Kidney (tissue), 22 donors: ENCODE measurements around the gene FHOD3. TPM values are rescaled to one million over a fixed set of nuclear protein-coding genes. Genes with fewer than 3 reads are reported as not detected.

Experiments used
- DNase-seq, 5 donors: peaks; one replicate each; pipeline ENCODE4 v3.0.0-alpha.2; 2013 to 2020
- FAIRE-seq: peaks from 2 replicates; lab custom pipeline; 2012; peaks lifted over from hg19 to GRCh38; lab: Jason Lieb, UNC
- H3K27ac ChIP-seq, 2 donors: one replicate each; pipeline ENCODE4 v1.7.0; 2013; ENCODE audit warnings: low read depth in 2 of 2, low read length in 2 of 2, inconsistent platforms in 1 of 2
- H3K27me3 ChIP-seq: one replicate; pipeline ENCODE4 v1.7.1; 2013; ENCODE audit warnings: low read length, inconsistent platforms; ENCODE audit not compliant: control insufficient read depth, insufficient read depth
- H3K36me3 ChIP-seq, 3 donors: one replicate each; pipeline versions ENCODE4 v1.7.0 to v1.7.1; 2013; ENCODE audit warnings: low read length in 3 of 3, control low read depth in 1 of 3, inconsistent platforms in 1 of 3; ENCODE audit not compliant: insufficient read depth in 3 of 3, control insufficient read depth in 2 of 3
- H3K4me1 ChIP-seq, 3 donors: one replicate each; pipeline versions ENCODE4 v1.7.0 to v1.7.1; 2013; ENCODE audit warnings: low read length in 3 of 3, inconsistent platforms in 1 of 3, low read depth in 1 of 3; ENCODE audit not compliant: control insufficient read depth in 2 of 3, insufficient read depth in 2 of 3
- H3K4me3 ChIP-seq, 3 donors: one replicate each; pipeline versions ENCODE4 v1.7.0 to v1.8.1; 2013; ENCODE audit warnings: low read length in 3 of 3, control low read depth in 1 of 3, inconsistent platforms in 1 of 3
- H3K9ac ChIP-seq, 3 donors: one replicate each; pipeline versions ENCODE4 v1.7.0 to v1.7.1; 2013; ENCODE audit warnings: low read length in 3 of 3, control low read depth in 1 of 3, inconsistent platforms in 1 of 3
- H3K9me3 ChIP-seq, 3 donors: one replicate each; pipeline versions ENCODE4 v1.7.0 to v1.7.1; 2013; ENCODE audit warnings: low read length in 3 of 3, control low read depth in 1 of 3, inconsistent platforms in 1 of 3; ENCODE audit not compliant: control insufficient read depth in 2 of 3, insufficient read depth in 1 of 3
- intact Hi-C: fragments of 100-400 bp; cut with DNase I; formaldehyde crosslinking; loops from one replicate; pipeline ENCODE4 v1.11.1; 2022
- long read RNA-seq, 10 donors: library from polyadenylated mRNA in 1 of 10; unstranded in 1 of 10; transcript quantifications; one replicate each; pipeline ENCODE4 v2.0.0 and lab custom pipeline, GENCODE V29; 2021 to 2026
- polyA plus RNA-seq: library from polyadenylated mRNA; stranded (reverse); fragments of 350-450 nt; fragmentation: Illumina TruSeq; extraction: RNeasy Lipid Tissue Mini Kit (QIAGEN cat#74804); gene quantifications from one replicate; pipeline ENCODE4 v1.2.3, GENCODE V29; 2014; ENCODE audit warnings: low read depth, low replicate concordance; ENCODE audit not compliant: insufficient read depth
- total RNA-seq: library from RNA; stranded (reverse); fragmentation: NEBNext Ultra II Directional; extraction: Animal tissue kit (Norgen Biotek cat#: 25700); gene quantifications from one replicate; pipeline ENCODE4 v1.2.1, GENCODE V29; 2021
- TF ChIP-seq, protein P1 (sequence below): IDR thresholded peaks from 3 replicates; pipeline ENCODE4 v1.5.1; 2012; ENCODE audit warnings: mild to moderate bottlenecking, moderate library complexity, borderline replicate concordance; ENCODE audit not compliant: insufficient read depth; ENCODE audit errors: extremely low read depth
- donor health status: control.
- donor health status: control.
- donor health status: control.
- donor health status: control.
- donor health status: control.
- donor health status: DM: yes; HTN: yes; CAD: no.
- donor health status: Normal renal cell carcinoma (clear cell type).

FHOD3 gene
- 21.5 TPM for total RNA-seq
- polyA plus RNA-seq = 28.0 TPM
- long read RNA-seq, donor 1, full-length matches to known transcripts = 5 of 5 reads
- long read RNA-seq, donor 1, partial matches to known transcripts = 0 of 5 reads
- long read RNA-seq, donor 1, other reads (novel, unspliced or antisense) = 0 of 5 reads
- long read RNA-seq, donor 2, full-length matches to known transcripts = 2 of 2 reads
- long read RNA-seq, donor 2, partial matches to known transcripts = 0 of 2 reads
- long read RNA-seq, donor 2, other reads (novel, unspliced or antisense) = 0 of 2 reads
- long read RNA-seq, donor 3, partial matches to known transcripts = 0 of 3 reads
- long read RNA-seq, donor 3, other reads (novel, unspliced or antisense) = 0 of 3 reads
- long read RNA-seq, donor 4, full-length matches to known transcripts = 3 of 80 reads
- long read RNA-seq, donor 4, partial matches to known transcripts = 16 of 80 reads
- long read RNA-seq, donor 4, other reads (novel, unspliced or antisense) = 61 of 80 reads
- long read RNA-seq, donor 5 = 0 reads
- long read RNA-seq, donor 6 = 0 reads
- long read RNA-seq, donor 7, full-length matches to known transcripts = 2 of 15 reads
- long read RNA-seq, donor 7, partial matches to known transcripts = 6 of 15 reads
- long read RNA-seq, donor 7, other reads (novel, unspliced or antisense) = 7 of 15 reads
- long read RNA-seq, donor 8 = 0 reads
- long read RNA-seq, donor 9, partial matches to known transcripts = 0 of 2 reads
- long read RNA-seq, donor 9, other reads (novel, unspliced or antisense) = 0 of 2 reads
- long read RNA-seq, donor 10, partial matches to known transcripts = 17 of 51 reads
- long read RNA-seq, donor 10, other reads (novel, unspliced or antisense) = 34 of 51 reads

DNA sequence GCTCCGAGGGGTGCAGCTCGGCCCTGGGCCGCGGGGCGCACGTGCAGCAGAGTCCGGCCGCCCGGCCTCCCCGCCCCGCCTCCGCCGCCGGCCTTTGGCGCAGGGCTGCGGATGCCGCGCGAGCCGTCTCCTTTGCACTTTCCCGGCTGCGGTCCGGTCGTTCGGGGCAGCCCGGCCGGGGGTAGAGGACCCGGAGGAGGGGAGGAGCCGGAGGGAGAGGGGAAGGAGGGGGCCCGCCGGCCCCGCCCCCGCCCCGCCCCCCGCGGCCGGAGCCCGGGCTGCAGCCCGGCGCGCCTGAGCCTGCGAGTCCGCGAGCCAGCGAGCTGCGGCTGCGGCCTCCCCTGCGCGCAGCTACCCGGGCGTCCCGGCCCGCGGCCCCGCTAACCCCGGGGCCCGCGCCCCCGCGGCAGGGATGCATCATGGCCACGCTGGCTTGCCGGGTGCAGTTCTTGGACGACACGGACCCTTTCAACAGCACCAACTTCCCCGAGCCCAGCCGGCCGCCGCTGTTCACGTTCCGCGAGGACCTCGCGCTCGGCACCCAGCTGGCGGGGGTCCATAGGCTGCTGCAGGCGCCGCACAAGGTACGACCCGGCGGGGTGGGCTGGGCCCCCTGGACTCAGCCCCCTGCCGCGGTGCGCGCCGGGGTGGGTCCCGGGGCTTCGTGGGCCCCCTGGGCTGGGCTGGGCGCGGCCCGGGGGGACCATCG, at the start of gene FHOD3:
TSS of gene FHOD3 (plus strand) at position 297 of the 709 bp plus-strand sequence. CDS start at position 420, 123 bp downstream.
- peak within 1 kb of the TSS; percentile 75 to 88 for H3K27ac ChIP-seq
- peak within 1 kb of the TSS; percentile 56 to 65 (median 62) for H3K4me3 ChIP-seq
- H3K27me3 ChIP-seq = no peaks in the 10 kb centered on the region
- FAIRE-seq (no peak), DNase-seq (peak; percentile 67 to 92 (median 86))
- H3K4me1 ChIP-seq = peaks cover 0 to 11% (median 11%) of the 10 kb centered on the region in 3 donors
- H3K9me3 ChIP-seq = no peaks in the 10 kb centered on the region
- no peaks in the 10 kb centered on the region for H3K36me3 ChIP-seq
- H3K9ac ChIP-seq = peak within 1 kb of the TSS; percentile 8 to 66 (median 33)
- intact Hi-C loops = no loop called here
- TF ChIP-seq, protein P1, sequence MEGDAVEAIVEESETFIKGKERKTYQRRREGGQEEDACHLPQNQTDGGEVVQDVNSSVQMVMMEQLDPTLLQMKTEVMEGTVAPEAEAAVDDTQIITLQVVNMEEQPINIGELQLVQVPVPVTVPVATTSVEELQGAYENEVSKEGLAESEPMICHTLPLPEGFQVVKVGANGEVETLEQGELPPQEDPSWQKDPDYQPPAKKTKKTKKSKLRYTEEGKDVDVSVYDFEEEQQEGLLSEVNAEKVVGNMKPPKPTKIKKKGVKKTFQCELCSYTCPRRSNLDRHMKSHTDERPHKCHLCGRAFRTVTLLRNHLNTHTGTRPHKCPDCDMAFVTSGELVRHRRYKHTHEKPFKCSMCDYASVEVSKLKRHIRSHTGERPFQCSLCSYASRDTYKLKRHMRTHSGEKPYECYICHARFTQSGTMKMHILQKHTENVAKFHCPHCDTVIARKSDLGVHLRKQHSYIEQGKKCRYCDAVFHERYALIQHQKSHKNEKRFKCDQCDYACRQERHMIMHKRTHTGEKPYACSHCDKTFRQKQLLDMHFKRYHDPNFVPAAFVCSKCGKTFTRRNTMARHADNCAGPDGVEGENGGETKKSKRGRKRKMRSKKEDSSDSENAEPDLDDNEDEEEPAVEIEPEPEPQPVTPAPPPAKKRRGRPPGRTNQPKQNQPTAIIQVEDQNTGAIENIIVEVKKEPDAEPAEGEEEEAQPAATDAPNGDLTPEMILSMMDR = no peak

DNA sequence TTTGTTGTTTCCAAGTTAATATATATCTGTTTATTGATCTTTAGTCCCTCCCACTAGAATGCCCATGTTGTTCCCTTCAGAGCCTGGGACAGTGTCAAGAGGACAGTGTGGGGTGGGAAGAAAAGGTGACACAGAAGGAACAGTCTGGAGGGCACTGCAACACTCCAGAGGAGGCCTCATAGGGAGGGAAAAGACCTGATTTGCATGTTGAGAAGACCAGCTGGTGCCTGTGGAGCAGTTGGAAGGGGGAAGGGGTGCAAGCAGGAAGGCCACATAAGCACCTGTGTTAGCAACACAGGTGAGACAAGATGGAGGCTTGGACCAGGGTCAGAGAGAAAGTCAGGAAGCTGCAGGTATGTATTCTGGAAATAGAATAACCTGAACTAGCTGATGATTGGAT, 48.1 kb upstream of the FHOD3 start:
- intact Hi-C loops = no loop called here
- H3K4me1 ChIP-seq = no peaks in the 10 kb centered on the region
- H3K9ac ChIP-seq = no peak overlapping the region
- TF ChIP-seq, protein P1 = no peak
- FAIRE-seq (no peak), DNase-seq (no peak)
- peaks cover 0 to 3% (median 0%) of the 10 kb centered on the region in 3 donors for H3K9me3 ChIP-seq
- H3K36me3 ChIP-seq = no peaks in the 10 kb centered on the region
- H3K4me3 ChIP-seq = no peak overlapping the region
- no peaks in the 10 kb centered on the region for H3K27me3 ChIP-seq
- no peak overlapping the region for H3K27ac ChIP-seq

DNA sequence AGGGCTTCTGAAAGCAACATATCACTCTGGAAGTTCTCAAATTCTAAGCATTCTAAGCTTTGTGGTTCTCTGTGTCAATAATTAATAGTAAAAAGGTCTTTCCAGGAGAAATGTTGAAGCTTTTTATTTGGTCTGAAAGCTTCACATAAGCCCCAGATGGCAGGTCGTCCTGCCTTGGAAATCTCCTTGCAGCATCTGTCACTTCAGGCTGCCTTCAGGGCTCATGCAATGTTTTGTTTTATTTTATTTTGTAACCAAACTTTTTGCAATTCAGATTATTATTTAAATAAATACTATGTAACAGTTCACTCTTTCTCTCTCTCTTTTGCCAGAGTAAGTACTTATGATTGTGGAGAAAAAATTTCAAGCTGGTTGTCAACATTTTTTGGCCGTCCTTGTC, 46.7 kb upstream of the FHOD3 start:
- DNase-seq = no peak
- H3K36me3 ChIP-seq = no peaks in the 10 kb centered on the region
- no peak overlapping the region for H3K27ac ChIP-seq
- no peak for FAIRE-seq
- H3K9me3 ChIP-seq = peaks cover 0 to 3% (median 0%) of the 10 kb centered on the region in 3 donors
- no peak overlapping the region for H3K4me3 ChIP-seq
- H3K4me1 ChIP-seq = no peaks in the 10 kb centered on the region
- TF ChIP-seq, protein P1 = no peak
- H3K27me3 ChIP-seq = no peaks in the 10 kb centered on the region
- H3K9ac ChIP-seq = no peak overlapping the region
- intact Hi-C loops = no loop called here
